ENCODE measurements around the gene TMEM14B. TPM values are rescaled to one million over a fixed set of nuclear protein-coding genes. Genes with fewer than 3 reads are reported as not detected.

Gene TMEM14B
- polyA plus RNA-seq, 1 experiment, result 52.4 TPM

GRCh38 chr6:10721850-10722569, 25.6 kb upstream of the TMEM14B start:
- CTCF ChIA-PET, result interaction anchor here (0.8 to 3.7 kb wide), 4 partner anchors 11 to 333 kb away, joined by 3 to 12 read pairs (median 4); no protein-coding TSS in a partner anchor
- H3K4me3 ChIP-seq (ENCODE audit: low read depth, low read length), result peak overlapping the region; percentile 61
- POLR2A ChIA-PET, result interaction anchor here (0.6 kb wide), 1 partner anchor 28 kb away, joined by 3 read pairs; the partner anchor contains the start of genes C6orf52 and PAK1IP1
- peaks cover 5% of the 10 kb centered on the region for H3K36me3 ChIP-seq (ENCODE audit: control insufficient read depth, insufficient read depth, low read length)
- no peak for TF ChIP-seq CTCF (IDR thresholded peaks at IDR 0.05; ENCODE audit: insufficient read depth, low read depth, low read length)
- no peak for DNase-seq (ENCODE audit: low read depth)
- no peaks in the 10 kb centered on the region for H3K27me3 ChIP-seq (ENCODE audit: control insufficient read depth, insufficient read depth, low read length)

GRCh38 chr6:10722570-10722819, 25.1 kb upstream of the TMEM14B start:
- ChIA-PET POLR2A (interaction anchor here (0.6 kb wide), 1 partner anchor 28 kb away, joined by 3 read pairs; the partner anchor contains the start of genes C6orf52 and PAK1IP1), CTCF (interaction anchor here (0.8 to 3.7 kb wide), 3 partner anchors 10 to 333 kb away, joined by 3 to 12 read pairs (median 6); no protein-coding TSS in a partner anchor)
- Histone ChIP-seq H3K36me3 (ENCODE audit: control insufficient read depth, insufficient read depth, low read length) (peaks cover 6% of the 10 kb centered on the region), H3K27me3 (ENCODE audit: control insufficient read depth, insufficient read depth, low read length) (no peaks in the 10 kb centered on the region), H3K4me3 (ENCODE audit: low read depth, low read length) (peak overlapping the region; percentile 61)
- no peak for TF ChIP-seq CTCF (IDR thresholded peaks at IDR 0.05; ENCODE audit: insufficient read depth, low read depth, low read length)
- DNase-seq (ENCODE audit: low read depth), result no peak

- peak; percentile 94 for DNase-seq (ENCODE audit: low read depth)
- no peak for TF ChIP-seq CTCF (IDR thresholded peaks at IDR 0.05; ENCODE audit: insufficient read depth, low read depth, low read length)
- ChIA-PET POLR2A (interaction anchor here (0.6 kb wide), 1 partner anchor 28 kb away, joined by 3 read pairs; the partner anchor contains the start of genes C6orf52 and PAK1IP1), CTCF (interaction anchor here (0.6 to 3.7 kb wide), 4 partner anchors 10 to 332 kb away, joined by 3 to 12 read pairs (median 4); no protein-coding TSS in a partner anchor)
- H3K27me3 ChIP-seq (ENCODE audit: control insufficient read depth, insufficient read depth, low read length), result no peaks in the 10 kb centered on the region
- H3K36me3 ChIP-seq (ENCODE audit: control insufficient read depth, insufficient read depth, low read length), result peaks cover 8% of the 10 kb centered on the region
- H3K4me3 ChIP-seq (ENCODE audit: low read depth, low read length), result peak within 1 kb of the TSS; percentile 61
Measured at GRCh38 chr6:10722820-10723566, 24.6 kb upstream of the TMEM14B start, which contains the start of gene TMEM14C. Gene TMEM14C (plus strand): TSS chr6:10723070. CDS start chr6:10724614, 1,544 bp downstream.

GRCh38 chr6:10723567-10723881, 24.1 kb upstream of the TMEM14B start:
- ChIA-PET POLR2A (interaction anchor here (0.6 kb wide), 1 partner anchor 11 kb away, joined by 15 read pairs; no protein-coding TSS in a partner anchor), CTCF (interaction anchor here (2.3 kb wide), 1 partner anchor 9 kb away, joined by 6 read pairs; no protein-coding TSS in a partner anchor)
- H3K27me3 ChIP-seq (ENCODE audit: control insufficient read depth, insufficient read depth, low read length), result no peaks in the 10 kb centered on the region
- peaks cover 8% of the 10 kb centered on the region for H3K36me3 ChIP-seq (ENCODE audit: control insufficient read depth, insufficient read depth, low read length)
- no peak for TF ChIP-seq CTCF (IDR thresholded peaks at IDR 0.05; ENCODE audit: insufficient read depth, low read depth, low read length)
- DNase-seq (ENCODE audit: low read depth), result no peak
- H3K4me3 ChIP-seq (ENCODE audit: low read depth, low read length), result peak overlapping the region; percentile 61

- Histone ChIP-seq H3K27me3 (ENCODE audit: control insufficient read depth, insufficient read depth, low read length) (no peaks in the 10 kb centered on the region), H3K4me3 (ENCODE audit: low read depth, low read length) (no peak overlapping the region), H3K36me3 (ENCODE audit: control insufficient read depth, insufficient read depth, low read length) (peaks cover 12% of the 10 kb centered on the region)
- ChIA-PET CTCF (no interaction called here), POLR2A (no interaction called here)
- no peak for TF ChIP-seq CTCF (IDR thresholded peaks at IDR 0.05; ENCODE audit: insufficient read depth, low read depth, low read length)
- no peak for DNase-seq (ENCODE audit: low read depth)
Measured at GRCh38 chr6:10725044-10725443, 22.6 kb upstream of the TMEM14B start.

All from BJ (cell line).